Measurements from ENCODE around the gene GTPBP1. TPM values are rescaled to one million over a fixed set of nuclear protein-coding genes. Genes with fewer than 3 reads are reported as not detected.

GTPBP1 gene
- total RNA-seq, 4 donors from 2014 or later, result 16.2 to 71.5 (median 56.1) TPM

DNA sequence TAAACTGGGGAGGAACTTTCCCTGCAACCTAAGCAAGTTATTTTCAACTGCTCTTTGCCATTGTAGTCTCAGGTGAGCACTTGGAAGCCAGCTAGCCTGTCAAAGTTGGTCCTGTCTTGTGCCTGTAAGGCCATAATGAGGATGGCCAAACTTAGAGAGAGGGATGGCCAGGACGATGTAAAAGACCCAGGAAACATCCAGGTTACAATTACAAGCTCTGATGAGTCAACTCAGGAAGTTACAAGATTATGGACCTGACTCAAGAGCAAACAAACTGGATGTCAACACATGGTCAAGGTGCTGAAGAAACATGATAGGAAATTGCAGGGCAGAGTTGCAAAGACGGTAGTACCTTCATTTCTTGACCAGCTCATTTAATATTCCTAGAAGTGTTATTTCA lies 1.6 kb downstream of the GTPBP1 start:
- peak overlapping the region in 1 of 2 donors; percentile 94 for H3K27ac ChIP-seq
- H3K4me1 ChIP-seq, result no peaks in the 10 kb centered on the region
- no peaks in the 10 kb centered on the region for H3K9me3 ChIP-seq
- DNase-seq, result no peak
- H3K27me3 ChIP-seq, result no peaks in the 10 kb centered on the region
- no peaks in the 10 kb centered on the region for H3K36me3 ChIP-seq
- TF ChIP-seq POLR2A (IDR thresholded peaks at IDR 0.05) (no peak), CTCF (IDR thresholded peaks at IDR 0.05) (no peak)
- peak overlapping the region in 1 of 2 donors; percentile 91 for H3K4me3 ChIP-seq
- intact Hi-C loops (cut with DNase I; ENCODE audit: low total_unique reads), result no loop called here

DNA sequence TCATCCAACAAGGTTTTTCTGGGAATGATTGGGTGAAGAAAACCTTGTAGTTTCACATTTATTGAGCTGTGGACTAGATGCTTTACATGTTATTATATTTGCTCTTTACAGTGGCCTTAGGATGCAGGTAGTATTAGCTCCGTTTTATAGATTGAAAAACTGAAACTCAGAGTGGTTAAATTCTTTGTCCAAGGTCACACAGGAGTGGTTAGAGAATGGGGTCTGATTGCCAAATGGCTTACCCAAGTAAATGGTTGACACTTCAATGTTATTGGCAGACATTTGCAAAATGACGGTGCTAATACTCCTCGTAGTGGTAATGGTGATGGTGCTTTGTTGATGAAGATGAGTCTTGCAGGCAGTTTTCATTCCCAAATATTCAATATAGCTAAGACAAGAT lies 2.2 kb downstream of the GTPBP1 start:
- intact Hi-C loops (cut with DNase I; ENCODE audit: low total_unique reads), result no loop called here
- no peak for DNase-seq
- Histone ChIP-seq H3K27ac (no peak overlapping the region), H3K9me3 (no peaks in the 10 kb centered on the region), H3K27me3 (no peaks in the 10 kb centered on the region), H3K36me3 (no peaks in the 10 kb centered on the region), H3K4me3 (peak overlapping the region in 1 of 2 donors; percentile 91), H3K4me1 (no peaks in the 10 kb centered on the region)
- no peak for TF ChIP-seq CTCF (IDR thresholded peaks at IDR 0.05)
- TF ChIP-seq POLR2A (IDR thresholded peaks at IDR 0.05), result no peak

DNA sequence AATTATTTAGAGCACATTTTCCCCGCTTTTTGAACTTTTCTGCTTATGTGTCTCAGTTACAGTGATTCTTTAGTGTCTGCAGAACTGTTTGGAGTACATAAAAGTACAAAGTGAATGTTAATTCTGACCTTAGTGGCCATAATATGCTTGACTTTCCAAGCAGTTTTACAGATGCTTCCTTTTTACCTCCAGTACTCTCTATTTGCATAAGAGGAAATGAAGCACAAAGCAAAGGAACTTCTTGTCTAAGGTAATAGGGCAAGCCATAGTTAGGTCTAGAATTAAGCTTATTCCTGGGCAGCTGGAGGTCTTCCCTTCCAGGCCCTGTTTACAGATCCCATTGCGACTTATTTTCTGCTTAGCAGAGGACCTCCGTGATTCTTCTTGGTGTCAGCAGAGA lies 3.6 kb downstream of the GTPBP1 start:
- intact Hi-C loops (cut with DNase I; ENCODE audit: low total_unique reads), result no loop called here
- Histone ChIP-seq H3K27me3 (no peaks in the 10 kb centered on the region), H3K4me1 (no peaks in the 10 kb centered on the region)

DNA sequence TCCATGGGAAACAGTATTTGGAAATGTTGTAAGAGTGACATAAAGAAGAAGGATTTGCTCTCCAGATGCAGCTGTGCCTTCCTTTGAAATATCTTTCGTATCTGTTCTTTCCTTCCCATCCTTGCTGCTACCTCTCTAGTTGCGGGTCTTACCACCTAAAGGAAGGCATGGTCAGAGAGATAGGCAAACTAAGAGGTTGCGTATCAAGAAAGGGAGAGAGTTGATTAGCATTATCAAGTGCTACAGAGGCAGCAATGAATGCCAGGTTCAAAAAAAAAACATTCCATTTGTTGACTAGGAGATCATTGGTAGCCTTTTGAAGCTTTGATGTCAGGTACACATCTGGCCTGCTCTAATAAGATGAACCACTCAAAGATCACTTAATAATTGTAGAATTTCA lies 4.6 kb downstream of the GTPBP1 start:
- DNase-seq, result no peak
- no peaks in the 10 kb centered on the region for H3K9me3 ChIP-seq
- intact Hi-C loops (cut with DNase I; ENCODE audit: low total_unique reads), result no loop called here
- no peak overlapping the region for H3K4me3 ChIP-seq
- H3K27ac ChIP-seq, result no peak overlapping the region
- H3K36me3 ChIP-seq, result no peaks in the 10 kb centered on the region
- H3K4me1 ChIP-seq, result no peaks in the 10 kb centered on the region
- no peaks in the 10 kb centered on the region for H3K27me3 ChIP-seq
- no peak for TF ChIP-seq CTCF (IDR thresholded peaks at IDR 0.05)
- no peak for TF ChIP-seq POLR2A (IDR thresholded peaks at IDR 0.05)

More for the DNA sequence above, 3.6 kb downstream of the GTPBP1 start:
- Histone ChIP-seq H3K36me3 (no peaks in the 10 kb centered on the region), H3K27ac (no peak overlapping the region), H3K4me3 (no peak overlapping the region), H3K9me3 (no peaks in the 10 kb centered on the region)
- TF ChIP-seq POLR2A (IDR thresholded peaks at IDR 0.05) (no peak), CTCF (IDR thresholded peaks at IDR 0.05) (no peak)
- no peak for DNase-seq

GRCh38 chr22:38710866-38711265 lies 5.1 kb downstream of the GTPBP1 start:
- Histone ChIP-seq H3K27me3 (no peaks in the 10 kb centered on the region), H3K27ac (no peak overlapping the region), H3K4me3 (no peak overlapping the region), H3K36me3 (no peaks in the 10 kb centered on the region), H3K9me3 (no peaks in the 10 kb centered on the region), H3K4me1 (no peaks in the 10 kb centered on the region)
- intact Hi-C loops (cut with DNase I; ENCODE audit: low total_unique reads), result no loop called here
- no peak for DNase-seq
- TF ChIP-seq POLR2A (IDR thresholded peaks at IDR 0.05), result no peak
- TF ChIP-seq CTCF (IDR thresholded peaks at IDR 0.05), result no peak

Measured in uterus (tissue), 4 donors.